Stomach smooth muscle (tissue), 2 donors: ENCODE data around the gene OPTN.
"Not testable (repeated sequence)": the region's sequence is repeated elsewhere in the genome, so short reads cannot be mapped to it uniquely, and the experiment has no call there.

Experiments used
- H3K27ac ChIP-seq: one replicate; pipeline ENCODE4 v1.7.0; 2013; ENCODE audit warnings: mild to moderate bottlenecking, low read length, inconsistent platforms
- H3K27me3 ChIP-seq, 2 donors: one replicate each; pipeline ENCODE4 v1.7.0; 2013; ENCODE audit warnings: low read length in 2 of 2; ENCODE audit not compliant: insufficient read depth in 2 of 2, control insufficient read depth in 1 of 2
- H3K36me3 ChIP-seq, 2 donors: one replicate each; pipeline ENCODE4 v1.7.0; 2013; ENCODE audit warnings: low read length in 2 of 2; ENCODE audit not compliant: control insufficient read depth in 2 of 2, insufficient read depth in 2 of 2
- H3K4me1 ChIP-seq: one replicate; pipeline ENCODE4 v1.7.0; 2013; ENCODE audit warnings: low read length; ENCODE audit not compliant: control insufficient read depth, insufficient read depth
- H3K4me3 ChIP-seq, 2 donors: one replicate each; pipeline ENCODE4 v1.7.0; 2013; ENCODE audit warnings: low read length in 2 of 2
- H3K9ac ChIP-seq, 2 donors: one replicate each; pipeline ENCODE4 v1.7.0; 2013; ENCODE audit warnings: low read length in 2 of 2, mild to moderate bottlenecking in 1 of 2
- H3K9me3 ChIP-seq, 2 donors: one replicate each; pipeline ENCODE4 v1.7.0; 2013; ENCODE audit warnings: low read length in 2 of 2; ENCODE audit not compliant: control insufficient read depth in 2 of 2
- donor health status: healthy.
- donor health status: Pancreatic carcinoma.

Gene OPTN

DNA sequence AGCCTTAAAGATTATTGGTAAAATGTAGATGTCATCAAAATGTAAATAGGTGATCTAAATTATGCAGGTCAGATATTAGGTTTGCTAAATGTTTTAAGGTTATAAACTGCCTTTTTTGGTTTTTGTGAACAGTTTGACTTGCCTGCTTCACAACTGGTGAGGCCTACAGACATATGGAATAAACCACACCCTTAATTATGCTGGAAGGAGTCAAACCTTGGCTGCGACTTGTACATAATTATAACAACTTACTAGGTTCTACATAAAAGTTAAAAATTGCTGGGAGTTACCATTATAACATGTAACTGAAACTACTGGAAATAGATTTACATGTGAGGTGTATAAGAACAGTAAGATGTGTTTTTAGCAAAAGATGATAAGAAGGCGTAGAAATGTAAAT, 31.5 kb upstream of the OPTN start:
- Histone ChIP-seq H3K4me1 (no peaks in the 10 kb centered on the region), H3K4me3 (no peak overlapping the region), H3K9ac (no peak overlapping the region), H3K9me3 (no peaks in the 10 kb centered on the region), H3K27me3 (peaks cover 0 to 4% of the 10 kb centered on the region in 2 donors), H3K27ac (no peak overlapping the region), H3K36me3 (no peaks in the 10 kb centered on the region)

DNA sequence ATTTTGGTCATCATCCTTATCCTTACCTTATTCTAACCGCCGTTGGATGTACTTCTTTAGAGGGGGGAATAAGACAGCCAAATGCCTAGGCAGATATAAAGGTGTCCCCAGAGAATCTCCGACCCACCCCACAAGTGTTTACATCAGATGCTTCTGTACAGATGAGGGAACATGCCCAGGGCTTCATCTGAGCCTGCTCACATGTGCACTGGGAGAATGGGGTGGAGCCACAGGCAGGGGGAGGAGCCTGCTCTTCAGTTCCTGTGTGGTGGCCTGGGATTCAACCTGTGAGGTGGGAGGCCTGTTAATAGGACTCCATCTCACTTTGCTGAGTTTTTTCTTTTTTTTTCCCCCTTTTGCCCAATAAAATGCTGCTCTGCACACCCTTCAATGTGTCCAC, 27.6 kb upstream of the OPTN start:
- H3K9me3 ChIP-seq, result no peaks in the 10 kb centered on the region
- H3K36me3 ChIP-seq, result no peaks in the 10 kb centered on the region
- H3K4me1 ChIP-seq, result peaks cover 4% of the 10 kb centered on the region
- H3K27ac ChIP-seq, result no peak overlapping the region
- H3K9ac ChIP-seq, result no peak overlapping the region
- peaks cover 4 to 6% of the 10 kb centered on the region in 2 donors for H3K27me3 ChIP-seq
- no peak overlapping the region for H3K4me3 ChIP-seq

DNA sequence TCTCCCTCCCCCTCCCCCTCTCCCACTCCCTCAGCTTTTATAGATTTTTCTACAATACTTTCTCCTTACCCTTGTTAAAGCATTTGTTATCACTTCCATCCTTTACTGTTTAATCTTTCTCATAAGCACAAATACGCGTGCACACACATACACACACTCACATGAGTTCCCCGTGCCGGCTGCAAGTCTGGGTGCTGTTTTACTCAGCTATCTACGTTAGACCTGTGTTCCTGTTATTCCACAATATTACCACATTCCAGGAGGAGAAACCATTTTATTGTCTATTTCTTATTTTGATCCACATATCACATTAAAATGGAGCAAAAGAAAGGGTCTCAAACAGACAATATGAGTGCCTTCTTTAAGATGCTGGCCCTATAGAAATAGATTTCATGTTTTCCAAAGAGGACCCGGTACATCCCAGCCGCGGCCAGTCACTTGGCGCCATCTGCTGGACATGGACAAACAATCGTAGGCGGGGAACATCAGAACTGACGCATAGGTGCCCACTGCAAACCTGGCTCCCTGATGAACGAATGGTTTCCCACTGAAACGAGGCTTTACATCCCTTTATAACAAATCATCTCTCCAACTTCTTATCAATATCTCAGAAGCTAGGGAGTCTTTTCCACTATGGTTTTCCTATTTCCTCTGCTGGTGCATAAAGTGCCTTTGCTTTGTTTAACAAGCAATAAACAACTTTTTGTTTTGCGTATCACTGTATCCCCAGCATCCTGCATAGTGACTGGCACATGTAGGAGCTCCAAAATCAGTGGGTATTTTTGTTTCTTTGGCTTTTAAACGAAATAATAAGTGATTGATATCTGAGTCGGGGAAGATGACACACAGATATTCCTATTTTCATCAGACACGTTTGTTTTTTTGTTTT, 25.2 kb upstream of the OPTN start:
- Histone ChIP-seq H3K27ac (no peak overlapping the region), H3K27me3 (peaks cover 4 to 6% of the 10 kb centered on the region in 2 donors), H3K4me1 (peaks cover 4% of the 10 kb centered on the region), H3K9me3 (peaks cover 0 to 6% of the 10 kb centered on the region in 2 donors), H3K4me3 (no peak overlapping the region), H3K36me3 (no peaks in the 10 kb centered on the region), H3K9ac (no peak overlapping the region)

DNA sequence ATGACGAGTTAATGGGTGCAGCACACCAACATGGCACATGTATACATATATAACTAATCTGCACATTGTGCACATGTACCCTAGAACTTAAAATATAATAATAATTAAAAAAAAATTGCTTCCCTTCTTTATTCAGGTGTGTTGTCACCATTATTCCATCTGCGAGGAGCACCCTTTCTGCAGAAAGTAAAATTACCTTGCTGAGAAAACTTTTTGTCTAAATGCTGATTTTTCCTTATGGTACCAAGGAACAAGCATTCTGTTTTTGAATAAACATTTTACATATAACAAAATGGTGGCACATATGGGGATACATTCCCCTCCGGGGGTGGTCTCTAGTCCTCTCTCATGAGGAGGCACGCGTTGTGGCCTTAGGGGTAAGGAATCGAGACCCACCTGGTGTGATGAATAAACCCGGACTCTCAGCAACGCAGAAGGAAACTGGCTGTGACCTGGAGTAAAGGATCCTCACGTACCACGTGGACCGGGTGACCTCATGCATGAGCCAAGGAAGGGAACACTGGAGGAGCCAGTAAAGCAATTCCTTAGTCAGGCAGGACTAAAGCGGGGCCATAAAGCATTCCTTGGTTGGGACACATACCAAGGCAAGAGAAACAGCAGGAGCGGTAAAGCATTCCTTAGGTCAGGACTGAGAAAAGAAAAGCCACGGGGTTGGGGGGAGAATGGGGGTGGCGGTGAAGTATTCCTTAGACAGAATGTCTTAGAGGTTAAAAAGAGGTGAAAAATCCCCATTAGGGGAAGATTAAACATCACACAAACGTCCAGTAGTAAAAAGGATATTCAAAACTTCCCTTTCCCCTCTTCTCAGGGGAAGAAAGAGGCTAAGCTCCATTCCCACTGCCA, 20.8 kb upstream of the OPTN start:
- Histone ChIP-seq H3K9ac (no peak overlapping the region), H3K36me3 (no peaks in the 10 kb centered on the region), H3K27me3 (peaks cover 0 to 6% of the 10 kb centered on the region in 2 donors), H3K4me3 (no peak overlapping the region), H3K27ac (no peak overlapping the region), H3K9me3 (peaks cover 4 to 15% of the 10 kb centered on the region in 2 donors), H3K4me1 (peaks cover 4% of the 10 kb centered on the region)

DNA sequence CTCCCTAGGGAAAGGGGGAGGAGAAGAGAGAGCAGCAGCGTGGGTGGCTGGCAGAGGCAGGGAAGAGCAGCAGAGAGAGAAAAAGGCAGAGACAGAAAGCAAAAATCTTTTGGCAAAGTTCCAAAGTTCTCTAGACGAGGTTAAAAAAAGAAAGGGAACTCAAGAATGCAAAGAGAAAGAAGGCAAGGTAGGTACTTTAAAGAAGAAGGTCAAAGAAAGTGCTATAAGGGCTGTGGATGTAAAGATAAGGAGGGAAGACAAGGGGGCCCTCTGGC, 20.2 kb upstream of the OPTN start:
- no peak overlapping the region for H3K9ac ChIP-seq
- H3K27me3 ChIP-seq, result peaks cover 0 to 6% of the 10 kb centered on the region in 2 donors
- H3K36me3 ChIP-seq, result no peaks in the 10 kb centered on the region
- peaks cover 4 to 17% of the 10 kb centered on the region in 2 donors for H3K9me3 ChIP-seq
- no peak overlapping the region for H3K27ac ChIP-seq
- H3K4me1 ChIP-seq, result peaks cover 4% of the 10 kb centered on the region
- no peak overlapping the region for H3K4me3 ChIP-seq

DNA sequence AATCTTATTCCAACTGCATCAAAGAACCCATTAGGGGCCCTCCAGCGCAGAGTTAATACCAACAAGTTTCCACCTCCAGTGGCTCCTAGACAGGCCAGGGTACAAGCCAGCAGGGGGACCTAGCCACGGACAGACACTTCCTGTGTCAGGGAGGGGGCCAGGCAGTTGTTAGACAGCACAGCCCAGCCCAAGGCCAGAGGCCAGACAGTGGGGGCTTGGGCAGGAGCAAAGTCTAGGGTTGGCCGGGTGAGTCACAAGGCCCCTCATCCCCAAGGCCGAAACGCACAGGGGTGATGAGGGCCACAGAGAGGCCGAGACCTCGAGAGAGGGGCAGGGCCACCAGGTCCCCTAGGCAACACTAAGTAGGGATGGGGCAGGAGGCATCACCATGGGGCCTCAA, 19.3 kb upstream of the OPTN start:
- H3K9ac ChIP-seq, result no peak overlapping the region

DNA sequence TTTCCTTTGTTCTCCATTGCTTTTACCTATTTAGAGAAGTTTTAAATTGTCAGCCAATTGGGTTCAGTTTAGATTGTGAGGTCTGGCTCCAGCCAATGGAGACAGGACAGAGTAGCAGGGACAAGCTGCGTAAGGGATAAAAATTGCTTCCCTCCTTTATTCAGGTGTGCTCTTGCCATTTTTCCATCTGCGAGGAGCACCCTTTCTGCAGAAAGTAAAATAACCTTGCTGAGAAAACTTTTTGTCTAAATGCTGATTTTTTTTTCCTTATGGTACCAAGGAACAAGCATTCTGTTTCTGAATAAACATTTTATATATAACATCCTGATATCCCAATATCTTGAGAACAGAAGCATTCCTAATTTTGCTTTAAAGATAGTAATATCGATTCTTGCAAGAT, 16.3 kb upstream of the OPTN start:
- H3K27me3 ChIP-seq, H3K9ac ChIP-seq, H3K36me3 ChIP-seq, H3K4me3 ChIP-seq, H3K27ac ChIP-seq, H3K4me1 ChIP-seq: not testable (repeated sequence)
- peaks cover 4 to 23% of the 10 kb centered on the region in 2 donors for H3K9me3 ChIP-seq

More for the DNA sequence above, 19.3 kb upstream of the OPTN start:
- Histone ChIP-seq H3K4me3 (no peak overlapping the region), H3K36me3 (no peaks in the 10 kb centered on the region), H3K27me3 (peaks cover 0 to 2% of the 10 kb centered on the region in 2 donors), H3K4me1 (no peaks in the 10 kb centered on the region), H3K9me3 (peaks cover 4 to 23% of the 10 kb centered on the region in 2 donors), H3K27ac (no peak overlapping the region)

DNA sequence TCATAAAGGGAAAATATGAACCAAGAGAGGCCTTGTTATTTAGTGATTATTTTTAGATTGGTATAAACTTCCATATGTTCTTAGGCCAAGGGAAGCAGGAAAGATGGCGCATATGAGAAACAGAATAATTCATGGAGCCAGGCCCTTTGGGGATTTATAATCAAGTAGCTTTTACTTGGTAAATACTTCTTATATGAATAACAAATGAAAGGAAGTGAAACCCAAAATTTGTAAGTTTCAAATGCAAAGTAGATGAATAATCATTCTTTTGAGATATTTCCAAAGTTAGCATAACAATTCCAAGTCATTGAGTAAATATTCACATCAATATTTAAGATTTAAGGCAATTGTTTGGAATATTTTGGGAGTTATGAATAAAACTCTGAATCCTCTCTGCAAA, 13.9 kb upstream of the OPTN start:
- Histone ChIP-seq H3K27me3 (no peaks in the 10 kb centered on the region), H3K4me3 (no peak overlapping the region), H3K36me3 (no peaks in the 10 kb centered on the region), H3K9me3 (peaks cover 4 to 15% of the 10 kb centered on the region in 2 donors), H3K4me1 (no peaks in the 10 kb centered on the region), H3K9ac (no peak overlapping the region), H3K27ac (no peak overlapping the region)

DNA sequence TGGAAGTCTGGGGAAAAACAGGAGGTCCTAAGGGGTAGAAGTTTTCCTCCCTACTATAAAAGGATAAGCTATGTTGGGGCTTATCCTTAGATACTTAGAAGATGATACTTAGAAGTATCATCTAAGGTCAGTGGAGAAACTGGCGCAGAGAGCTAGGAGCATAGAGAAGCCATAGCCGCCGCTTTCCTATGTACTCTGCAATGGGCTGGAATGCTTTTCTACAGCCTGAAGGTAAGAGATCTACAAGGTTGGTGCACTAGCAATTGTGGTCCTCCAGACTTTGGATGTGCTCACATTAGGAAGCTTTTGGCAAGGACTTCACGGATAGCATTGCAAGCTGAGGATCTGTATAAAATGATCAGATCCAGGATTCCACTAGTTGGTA, 12.4 kb upstream of the OPTN start:
- H3K4me3 ChIP-seq, result no peak overlapping the region
- no peaks in the 10 kb centered on the region for H3K27me3 ChIP-seq
- peaks cover 4 to 12% of the 10 kb centered on the region in 2 donors for H3K9me3 ChIP-seq
- no peaks in the 10 kb centered on the region for H3K36me3 ChIP-seq
- no peak overlapping the region for H3K9ac ChIP-seq
- H3K27ac ChIP-seq, result no peak overlapping the region
- H3K4me1 ChIP-seq, result peaks cover 3% of the 10 kb centered on the region

DNA sequence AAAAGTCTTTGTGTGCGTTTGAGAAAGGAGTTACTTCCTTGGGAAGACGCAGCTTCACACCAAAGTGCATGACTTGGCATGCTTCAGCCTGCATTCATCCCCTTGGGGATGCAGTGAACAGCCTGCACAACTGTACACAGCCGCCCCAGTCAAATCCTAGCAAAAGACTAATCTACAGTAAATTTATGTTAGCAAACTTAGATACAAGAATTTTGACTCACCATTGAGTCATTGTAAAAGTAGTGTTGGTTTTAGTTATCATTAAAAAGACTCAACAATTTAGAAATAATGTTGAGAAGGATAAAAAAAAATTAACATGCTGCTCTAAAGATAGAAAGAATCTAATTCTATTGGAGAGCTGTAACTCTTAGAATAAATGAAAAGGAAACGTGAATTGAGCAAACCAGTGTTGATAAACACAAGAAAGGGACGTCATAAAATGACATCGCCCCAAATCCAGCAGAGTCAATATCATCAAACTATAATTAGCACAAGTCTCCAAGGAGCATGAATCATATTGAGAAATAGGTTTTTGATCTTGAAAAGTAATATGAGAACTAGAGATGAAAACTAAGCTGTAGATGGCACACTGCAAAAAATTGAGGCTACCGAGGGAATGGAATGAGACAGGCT, 11.9 kb upstream of the OPTN start:
- Histone ChIP-seq H3K36me3 (no peaks in the 10 kb centered on the region), H3K4me3 (no peak overlapping the region), H3K27me3 (no peaks in the 10 kb centered on the region), H3K9me3 (peaks cover 1 to 9% of the 10 kb centered on the region in 2 donors), H3K27ac (no peak overlapping the region), H3K9ac (no peak overlapping the region), H3K4me1 (peaks cover 4% of the 10 kb centered on the region)
